SH-SY5Y (cell line): ENCODE results near the gene SMAP2.

Source experiments
- GATA2 ChIP-seq: IDR thresholded peaks from 2 replicates; pipeline ENCODE4 v1.6.1; 2011; ENCODE audit warnings: mild to moderate bottlenecking, low read depth, low read length
- GATA3 ChIP-seq: IDR thresholded peaks from 2 replicates; pipeline ENCODE4 v1.6.1; 2011; ENCODE audit warnings: low read depth, mild to moderate bottlenecking, low read length, moderate library complexity

DNA sequence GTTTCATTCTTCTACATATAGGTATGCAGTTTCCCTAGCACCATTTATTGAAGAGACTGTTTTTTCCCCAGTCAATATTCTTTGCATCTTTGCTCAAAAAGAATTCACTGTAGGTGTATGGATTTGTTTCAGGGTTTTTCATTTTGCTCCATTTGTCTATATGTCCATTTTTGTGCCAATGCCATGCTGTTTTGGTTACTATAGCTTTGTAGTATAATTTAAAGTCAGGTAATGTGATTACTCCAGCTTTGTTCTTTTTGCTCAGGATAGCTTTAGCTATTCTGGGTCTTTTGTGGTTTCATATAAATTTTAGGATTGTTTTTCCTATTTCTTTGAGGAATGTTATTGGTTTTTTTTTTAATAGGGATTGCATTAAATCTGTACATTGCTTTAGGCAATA lies 15.9 kb upstream of the SMAP2 start:
- no peak for TF ChIP-seq GATA2
- TF ChIP-seq GATA3: no peak
